Measurements from ENCODE around the gene BIRC7.

BIRC7 gene

GRCh38 chr20:63226042-63226943, 9.4 kb upstream of the BIRC7 start:
- no peak for DNase-seq

DNA sequence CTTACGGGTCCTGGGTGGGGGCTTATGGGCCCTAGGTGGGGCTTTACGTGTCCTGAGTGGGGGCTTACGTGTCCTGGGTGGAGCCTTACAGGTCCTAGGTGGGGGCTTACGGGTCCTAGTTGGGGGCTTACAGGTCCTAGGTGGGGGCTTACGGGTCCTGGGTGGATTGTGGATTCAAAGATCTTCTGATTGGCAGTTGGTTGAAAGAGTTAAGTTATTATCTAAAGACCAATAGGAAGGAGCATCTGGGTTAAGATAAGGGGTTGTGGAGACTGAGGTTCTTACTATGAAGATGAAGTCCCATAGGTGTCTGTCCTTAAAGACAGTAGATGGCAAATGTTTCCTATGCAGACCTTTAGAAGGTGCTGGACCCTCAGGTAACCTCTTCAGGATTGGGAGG, 8.4 kb upstream of the BIRC7 start:
- no peak for DNase-seq

DNA sequence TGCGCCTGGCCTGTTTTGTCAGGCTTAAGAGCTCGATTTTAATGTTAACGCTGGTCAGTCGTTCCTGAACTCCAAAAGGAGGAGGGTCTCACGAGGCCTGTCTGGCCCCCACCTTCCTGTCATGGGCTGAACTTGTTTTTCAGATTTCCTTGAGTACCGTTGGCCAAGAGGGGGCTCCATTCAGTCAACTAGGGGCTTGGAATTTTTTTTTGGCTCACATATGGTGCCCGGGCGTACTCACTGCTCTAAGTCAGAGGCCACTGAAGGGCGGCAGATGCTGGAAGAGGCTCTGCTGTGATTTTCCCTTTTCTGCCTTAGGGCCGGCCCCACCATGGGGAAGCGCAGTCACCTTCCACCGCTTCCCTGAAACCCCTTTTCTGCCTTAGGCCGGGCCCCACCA, 6.9 kb upstream of the BIRC7 start:
- no peak for DNase-seq

- DNase-seq, result no peak
These were observed 4.9 kb upstream of the BIRC7 start for GRCh38 chr20:63230800-63231268.

DNA sequence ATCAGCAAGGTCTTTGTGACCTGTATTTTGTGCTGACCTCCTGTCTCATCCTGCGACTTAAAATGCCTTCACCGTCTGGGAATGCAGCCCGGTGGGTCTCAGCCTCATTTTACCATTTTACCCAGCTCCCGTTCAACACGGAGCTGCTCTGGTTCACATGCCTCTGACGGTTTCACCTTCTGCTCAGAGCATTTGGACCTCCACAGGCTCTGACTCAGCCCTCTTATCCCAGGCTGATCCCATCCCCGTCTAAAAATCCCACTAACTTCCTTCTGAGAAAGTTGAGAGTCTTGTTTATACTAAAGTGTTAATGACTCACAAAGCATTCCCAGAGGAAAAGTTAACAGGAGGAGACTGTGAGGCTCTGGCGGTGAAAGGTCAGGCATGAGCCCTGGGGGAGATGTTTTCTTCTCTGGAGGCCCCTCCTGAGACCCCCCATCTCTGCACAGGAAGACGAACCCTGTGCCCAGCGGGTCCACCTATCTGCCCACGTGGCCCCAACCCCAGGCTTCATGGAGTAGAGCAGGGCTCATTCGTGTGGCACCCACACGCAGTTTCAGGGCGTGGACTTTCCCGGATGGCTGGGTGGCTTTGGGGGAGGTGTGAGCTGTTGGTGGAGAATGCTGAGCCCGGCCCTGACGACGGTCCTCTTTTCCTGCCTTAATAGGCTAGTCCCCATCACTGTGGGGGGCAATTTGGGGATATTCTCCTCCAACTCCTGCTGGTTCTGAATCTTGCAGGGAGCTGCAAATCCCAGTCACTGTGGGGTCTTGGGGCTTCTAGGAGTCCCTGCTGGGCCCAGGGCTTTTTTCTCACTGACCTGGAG, 3.3 kb upstream of the BIRC7 start:
- no peak for DNase-seq

DNA sequence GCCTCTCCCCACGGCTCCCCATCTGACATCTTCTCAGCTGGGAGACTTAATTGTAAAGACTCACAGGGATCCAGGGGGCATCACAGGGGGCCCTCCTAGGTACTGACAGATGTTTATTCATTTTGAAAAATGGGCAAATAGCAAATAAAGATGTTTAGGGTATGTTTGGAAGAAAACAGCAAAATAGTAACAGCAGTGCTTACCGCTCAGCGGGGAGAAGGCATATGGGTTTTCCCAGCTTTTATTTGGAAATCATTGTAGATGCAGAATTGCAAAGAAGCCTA, 2.7 kb upstream of the BIRC7 start:
- no peak for DNase-seq

DNA sequence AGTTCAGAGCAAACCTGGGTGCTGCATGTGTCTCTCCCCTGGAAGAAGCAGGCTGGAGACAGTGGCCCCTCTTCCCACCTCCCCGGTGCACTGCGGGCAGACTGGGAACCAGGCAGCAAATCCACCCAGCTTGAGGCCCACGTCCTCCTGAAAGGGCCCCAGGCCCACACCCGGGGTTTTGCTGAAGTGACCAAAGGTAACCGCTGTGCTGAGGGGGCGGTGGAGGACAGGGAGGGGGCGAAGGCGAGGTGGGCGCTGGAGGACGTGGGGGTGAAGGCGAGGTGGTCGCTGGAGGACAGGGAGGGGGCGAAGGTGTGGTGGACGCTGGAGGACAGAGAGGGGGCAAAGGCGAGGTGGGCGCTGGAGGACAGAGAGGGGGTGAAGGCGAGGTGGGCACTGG, 1.8 kb upstream of the BIRC7 start:
- DNase-seq, result no peak

DNA sequence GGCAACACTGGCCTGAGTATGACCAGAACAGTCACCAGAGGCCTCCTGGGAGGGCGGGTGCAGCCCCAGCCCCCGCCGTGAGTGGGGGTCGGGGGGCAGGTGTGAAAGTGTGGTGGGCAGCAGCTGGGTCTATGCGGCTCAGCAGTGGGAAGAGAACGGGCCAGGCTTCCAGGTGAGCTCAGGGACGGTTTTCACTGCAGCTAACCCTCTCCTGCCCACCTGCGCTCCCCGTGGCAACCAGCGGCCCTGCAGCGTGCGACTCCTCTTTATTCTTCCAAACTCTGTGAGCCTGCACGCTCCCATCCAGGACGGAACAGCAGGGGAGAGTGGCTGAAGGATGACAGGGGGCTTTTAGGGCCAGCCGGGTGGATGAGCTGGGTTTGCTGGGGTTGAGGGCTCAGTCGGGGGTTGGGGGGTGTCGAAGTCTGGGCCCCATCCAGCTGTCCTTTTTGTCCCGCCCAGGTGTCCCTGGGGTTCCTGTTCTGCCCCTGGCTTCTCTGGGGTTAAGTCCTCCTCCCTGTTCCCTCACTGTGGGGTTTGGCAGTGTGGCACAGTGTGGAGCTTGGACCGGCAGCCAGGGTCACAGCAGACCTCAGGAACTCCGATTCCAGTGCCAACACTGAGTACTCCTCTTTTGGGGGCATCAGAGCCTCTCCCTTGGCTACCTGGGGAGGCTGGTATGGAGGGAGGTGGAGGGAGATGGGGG, 859 bp upstream of the BIRC7 start:
- no peak for DNase-seq

GRCh38 chr20:63236116-63236837, 572 bp downstream of the BIRC7 start:
- DNase-seq, result no peak

DNA sequence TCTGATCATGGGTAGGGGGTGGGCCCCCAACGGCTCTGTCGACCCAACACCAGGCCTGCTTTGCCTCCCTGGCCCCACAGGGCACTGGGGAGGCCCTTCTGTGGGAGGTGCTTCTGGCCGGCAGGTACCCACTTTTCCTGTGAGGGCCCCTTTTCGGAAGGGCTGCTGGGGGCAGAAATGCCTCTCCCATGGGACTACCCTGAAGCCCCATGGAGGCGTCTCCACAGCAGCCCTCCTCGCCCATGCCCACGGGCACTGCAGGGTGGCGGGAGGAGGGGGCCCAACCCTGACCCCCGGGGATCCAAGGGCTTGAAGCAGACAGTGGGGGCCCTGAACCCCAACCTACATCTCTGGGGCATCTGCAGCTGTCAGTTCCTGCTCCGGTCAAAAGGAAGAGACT, 2.3 kb downstream of the BIRC7 start:
- DNase-seq, result no peak

DNA sequence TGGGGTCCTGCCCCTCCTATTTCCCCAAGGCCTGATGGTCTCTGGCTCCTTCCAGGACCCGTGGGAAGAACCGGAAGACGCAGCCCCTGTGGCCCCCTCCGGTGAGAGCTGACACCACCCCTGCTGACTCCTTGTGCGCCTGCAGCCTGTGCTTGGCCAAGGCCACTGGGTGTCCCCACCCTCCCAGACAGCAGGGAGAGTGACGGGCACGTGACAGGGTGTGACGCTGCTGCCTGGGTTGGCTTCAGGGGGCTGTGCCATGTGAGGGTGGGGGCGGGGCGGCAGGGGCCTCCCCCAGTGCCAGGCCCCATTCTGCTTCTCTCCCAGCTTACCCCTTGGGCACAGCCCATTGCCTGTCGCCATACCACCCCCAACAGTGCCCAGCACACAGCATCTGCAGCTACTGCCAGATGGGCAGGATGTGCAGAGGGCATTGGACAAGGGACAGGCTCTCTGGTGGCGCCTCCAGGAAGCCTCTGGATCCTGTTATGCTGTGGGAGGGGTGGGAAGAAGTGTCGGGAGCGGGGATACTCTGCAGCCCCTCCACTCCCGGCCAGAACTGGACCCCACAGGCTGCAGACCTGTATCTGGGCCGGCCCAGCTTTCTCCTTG, 2.9 kb downstream of the BIRC7 start:
- no peak for DNase-seq

- DNase-seq, result no peak
These were observed 3.7 kb downstream of the BIRC7 start for GRCh38 chr20:63239431-63239830.

DNA sequence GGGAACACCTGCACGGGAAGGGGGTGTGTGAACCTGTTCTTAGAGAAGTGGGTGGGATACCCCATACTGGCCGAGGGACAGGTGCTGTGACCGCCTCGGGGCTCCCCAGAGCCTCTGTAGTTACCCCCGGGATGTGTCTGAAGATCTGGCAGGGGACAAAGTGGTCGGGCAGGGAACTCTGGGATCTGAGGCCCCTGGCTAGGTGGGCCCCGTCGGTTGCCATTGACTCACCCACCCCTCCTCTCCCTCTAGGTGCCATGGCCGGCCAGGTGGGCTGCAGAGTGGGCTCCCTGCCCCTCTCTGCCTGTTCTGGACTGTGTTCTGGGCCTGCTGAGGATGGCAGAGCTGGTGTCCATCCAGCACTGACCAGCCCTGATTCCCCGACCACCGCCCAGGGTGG, 4.3 kb downstream of the BIRC7 start:
- no peak for DNase-seq

GRCh38 chr20:63241272-63241671, 5.6 kb downstream of the BIRC7 start:
- DNase-seq, result no peak

DNA sequence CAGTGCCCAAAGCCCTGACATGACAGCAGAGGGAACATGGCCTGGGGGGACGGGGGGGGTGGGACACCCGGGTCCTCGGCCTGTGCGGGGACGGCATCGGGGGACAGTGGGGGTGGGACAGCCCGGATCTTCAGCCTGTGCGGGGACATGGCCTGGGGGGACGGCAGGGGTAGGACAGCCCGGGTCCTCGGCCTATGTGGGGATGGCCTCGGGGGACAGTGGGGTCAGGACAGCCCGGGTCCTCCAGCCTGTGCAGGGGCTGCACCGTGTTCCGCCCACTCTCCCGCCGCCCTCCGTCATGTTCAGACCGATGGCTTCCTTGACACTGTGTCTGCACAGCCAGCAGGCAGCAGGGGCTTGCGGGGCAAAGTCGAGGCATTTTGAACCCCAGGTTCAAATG, 7.0 kb downstream of the BIRC7 start:
- DNase-seq, result no peak

DNA sequence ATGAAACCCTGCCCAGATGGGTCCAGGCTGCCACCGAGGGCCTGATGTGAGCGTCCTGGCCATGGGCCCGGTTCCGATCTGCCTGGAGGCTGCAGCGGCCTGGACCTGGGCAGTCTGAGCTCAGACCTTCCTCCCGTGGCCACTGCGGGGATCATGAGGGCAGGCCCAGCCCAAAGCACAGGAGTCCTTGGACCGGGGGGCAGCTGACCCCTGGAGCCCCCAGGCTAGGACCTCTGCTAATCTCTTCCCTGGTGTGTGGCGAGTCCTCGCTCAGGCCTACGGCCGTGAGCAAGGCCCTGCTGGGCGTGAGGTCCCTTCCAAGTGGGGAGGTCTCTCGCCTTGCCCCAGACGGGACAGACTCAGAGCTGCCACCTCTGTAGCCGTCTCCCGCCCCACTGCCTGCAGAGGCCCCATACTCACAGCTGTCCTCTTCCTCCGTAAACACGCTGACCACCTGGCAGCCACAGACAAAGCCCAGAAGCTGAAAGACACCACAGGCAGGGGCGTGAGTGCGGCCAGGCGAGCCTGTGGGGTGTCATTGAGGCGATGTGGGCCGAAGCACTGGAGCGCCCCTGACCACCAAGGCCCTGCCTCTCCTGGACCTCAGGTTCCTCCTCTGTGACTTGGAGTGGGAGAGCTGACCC, 8.0 kb downstream of the BIRC7 start:
- DNase-seq, result no peak

DNA sequence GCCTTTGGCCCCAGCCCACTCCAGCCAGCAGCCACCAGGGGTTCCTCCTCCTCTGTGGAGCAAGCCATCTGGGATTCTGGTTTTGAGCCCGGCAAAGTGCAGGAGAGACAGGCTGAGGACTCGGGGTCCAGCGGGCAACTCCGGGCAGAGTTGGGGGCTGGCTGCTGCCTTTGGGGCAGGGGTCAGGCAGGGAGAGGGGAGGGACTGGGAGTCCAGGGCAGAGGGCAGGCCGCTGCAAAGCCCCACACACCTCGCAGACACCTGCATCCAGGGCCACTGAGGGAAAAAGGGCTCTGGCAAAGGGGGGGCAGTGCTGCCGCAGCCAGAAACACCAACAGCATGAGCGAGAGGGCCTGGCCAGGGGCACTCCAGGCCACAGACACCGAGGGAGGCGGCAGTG, 8.8 kb downstream of the BIRC7 start:
- DNase-seq, result no peak

GRCh38 chr20:63246490-63247288, 11.0 kb downstream of the BIRC7 start:
- DNase-seq, result no peak

GRCh38 chr20:63247671-63248228, 12.0 kb downstream of the BIRC7 start:
- no peak for DNase-seq

GRCh38 chr20:63248835-63249591, 13.3 kb downstream of the BIRC7 start:
- no peak for DNase-seq

Data from DMS 273 treated with DMSO at 0.1 percent for 48 hours (cell line).